SK-N-SH treated with all-trans-retinoic acid at 6 μM for 48 hours (cell line): ENCODE results near the gene SNX30.

ENCODE experiments used
- ARNTL ChIP-seq: fragments of 450-650 bp; formaldehyde crosslinking; IDR thresholded peaks from 2 replicates; pipeline ENCODE4 v1.5.0; 2020; ENCODE audit warnings: low read depth, mild to moderate bottlenecking, moderate library complexity, borderline replicate concordance
- CSDC2 ChIP-seq: fragments of 250-450 bp; sonication (Bioruptor Pico); IDR thresholded peaks from 2 replicates; pipeline ENCODE4 v1.5.0; 2020; ENCODE audit warnings: mild to moderate bottlenecking, moderate library complexity
- ISL1 ChIP-seq: fragments of 250-450 bp; sonication (Bioruptor Pico); IDR thresholded peaks from 2 replicates; pipeline ENCODE4 v2.1.2; 2022; ENCODE audit warnings: mild to moderate bottlenecking, moderate library complexity
- PPARA ChIP-seq: fragments of 250-450 bp; sonication (Bioruptor Pico); IDR thresholded peaks from 2 replicates; pipeline ENCODE4 v1.5.0; 2020; ENCODE audit warnings: mild to moderate bottlenecking, borderline replicate concordance
- RARB ChIP-seq: fragments of 250-450 bp; sonication (Bioruptor Pico); IDR thresholded peaks from 2 replicates; pipeline ENCODE4 v1.8.0; 2021; ENCODE audit warnings: mild to moderate bottlenecking, moderate library complexity
- TCF4 ChIP-seq: fragments of 250-450 bp; sonication (Bioruptor Pico); IDR thresholded peaks from 2 replicates; pipeline ENCODE4 v1.8.0; 2021; ENCODE audit warnings: mild to moderate bottlenecking, moderate library complexity, borderline replicate concordance
- ZFP30 ChIP-seq: fragments of 450-650 bp; formaldehyde crosslinking; IDR thresholded peaks from 2 replicates; pipeline ENCODE4 v1.5.0; 2022; ENCODE audit warnings: mild to moderate bottlenecking, moderate library complexity
- TF ChIP-seq, protein P1 (sequence below): fragments of 250-450 bp; sonication (Bioruptor Pico); IDR thresholded peaks from 2 replicates; pipeline ENCODE4 v1.8.0; 2021; ENCODE audit warnings: low read depth, mild to moderate bottlenecking, moderate library complexity, borderline replicate concordance
- TF ChIP-seq, protein P2 (sequence below): fragments of 250-450 bp; sonication (Bioruptor Pico); IDR thresholded peaks from 2 replicates; pipeline ENCODE4 v1.5.1; 2020; ENCODE audit warnings: low read depth, mild to moderate bottlenecking, moderate library complexity
- TF ChIP-seq, protein P3 (sequence below): fragments of 250-450 bp; sonication (Bioruptor Pico); IDR thresholded peaks from 2 replicates; pipeline ENCODE4 v1.5.1; 2021; ENCODE audit warnings: mild to moderate bottlenecking, moderate library complexity
- TF ChIP-seq, protein P4 (sequence below): fragments of 250-450 bp; sonication (Bioruptor Pico); IDR thresholded peaks from 2 replicates; pipeline ENCODE4 v1.8.0; 2020; ENCODE audit warnings: mild to moderate bottlenecking, moderate library complexity, borderline replicate concordance
- TF ChIP-seq, protein P5 (sequence below): fragments of 250-450 bp; sonication (Bioruptor Pico); IDR thresholded peaks from 2 replicates; pipeline ENCODE4 v1.5.0; 2020; ENCODE audit warnings: mild to moderate bottlenecking, moderate library complexity

DNA sequence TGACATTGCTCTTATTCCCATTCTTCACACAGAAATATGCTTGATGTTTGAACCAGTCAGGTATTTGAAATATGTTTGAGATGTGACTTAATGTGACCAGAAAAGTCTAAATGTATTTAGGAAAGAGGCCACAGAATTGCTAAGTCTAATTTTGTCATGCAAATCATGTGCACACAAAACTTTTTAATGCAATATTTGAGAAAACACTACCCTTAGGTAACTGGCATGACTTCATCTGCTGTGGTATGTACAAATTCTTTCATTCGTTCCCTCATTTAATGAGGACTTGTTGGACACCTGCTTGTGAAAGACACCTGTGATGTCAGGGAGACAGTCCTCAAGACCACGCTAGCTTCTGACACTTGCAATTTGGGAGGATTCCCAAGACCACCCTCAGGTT lies 161.2 kb downstream of the SNX30 start:
- TF ChIP-seq RARB (CRISPR knock-in tag): no peak
- TF ChIP-seq TCF4 (CRISPR knock-in tag): no peak
- TF ChIP-seq ZFP30: no peak
- TF ChIP-seq, protein P1, sequence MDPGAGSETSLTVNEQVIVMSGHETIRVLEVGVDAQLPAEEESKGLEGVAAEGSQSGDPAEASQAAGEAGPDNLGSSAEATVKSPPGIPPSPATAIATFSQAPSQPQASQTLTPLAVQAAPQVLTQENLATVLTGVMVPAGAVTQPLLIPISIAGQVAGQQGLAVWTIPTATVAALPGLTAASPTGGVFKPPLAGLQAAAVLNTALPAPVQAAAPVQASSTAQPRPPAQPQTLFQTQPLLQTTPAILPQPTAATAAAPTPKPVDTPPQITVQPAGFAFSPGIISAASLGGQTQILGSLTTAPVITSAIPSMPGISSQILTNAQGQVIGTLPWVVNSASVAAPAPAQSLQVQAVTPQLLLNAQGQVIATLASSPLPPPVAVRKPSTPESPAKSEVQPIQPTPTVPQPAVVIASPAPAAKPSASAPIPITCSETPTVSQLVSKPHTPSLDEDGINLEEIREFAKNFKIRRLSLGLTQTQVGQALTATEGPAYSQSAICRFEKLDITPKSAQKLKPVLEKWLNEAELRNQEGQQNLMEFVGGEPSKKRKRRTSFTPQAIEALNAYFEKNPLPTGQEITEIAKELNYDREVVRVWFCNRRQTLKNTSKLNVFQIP (CRISPR knock-in tag): no peak
- no peak for TF ChIP-seq ISL1 (CRISPR knock-in tag)
- TF ChIP-seq, protein P2, sequence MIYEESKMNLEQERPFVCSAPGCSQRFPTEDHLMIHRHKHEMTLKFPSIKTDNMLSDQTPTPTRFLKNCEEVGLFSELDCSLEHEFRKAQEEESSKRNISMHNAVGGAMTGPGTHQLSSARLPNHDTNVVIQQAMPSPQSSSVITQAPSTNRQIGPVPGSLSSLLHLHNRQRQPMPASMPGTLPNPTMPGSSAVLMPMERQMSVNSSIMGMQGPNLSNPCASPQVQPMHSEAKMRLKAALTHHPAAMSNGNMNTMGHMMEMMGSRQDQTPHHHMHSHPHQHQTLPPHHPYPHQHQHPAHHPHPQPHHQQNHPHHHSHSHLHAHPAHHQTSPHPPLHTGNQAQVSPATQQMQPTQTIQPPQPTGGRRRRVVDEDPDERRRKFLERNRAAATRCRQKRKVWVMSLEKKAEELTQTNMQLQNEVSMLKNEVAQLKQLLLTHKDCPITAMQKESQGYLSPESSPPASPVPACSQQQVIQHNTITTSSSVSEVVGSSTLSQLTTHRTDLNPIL: no peak
- no peak for TF ChIP-seq PPARA (CRISPR knock-in tag)
- TF ChIP-seq, protein P3, sequence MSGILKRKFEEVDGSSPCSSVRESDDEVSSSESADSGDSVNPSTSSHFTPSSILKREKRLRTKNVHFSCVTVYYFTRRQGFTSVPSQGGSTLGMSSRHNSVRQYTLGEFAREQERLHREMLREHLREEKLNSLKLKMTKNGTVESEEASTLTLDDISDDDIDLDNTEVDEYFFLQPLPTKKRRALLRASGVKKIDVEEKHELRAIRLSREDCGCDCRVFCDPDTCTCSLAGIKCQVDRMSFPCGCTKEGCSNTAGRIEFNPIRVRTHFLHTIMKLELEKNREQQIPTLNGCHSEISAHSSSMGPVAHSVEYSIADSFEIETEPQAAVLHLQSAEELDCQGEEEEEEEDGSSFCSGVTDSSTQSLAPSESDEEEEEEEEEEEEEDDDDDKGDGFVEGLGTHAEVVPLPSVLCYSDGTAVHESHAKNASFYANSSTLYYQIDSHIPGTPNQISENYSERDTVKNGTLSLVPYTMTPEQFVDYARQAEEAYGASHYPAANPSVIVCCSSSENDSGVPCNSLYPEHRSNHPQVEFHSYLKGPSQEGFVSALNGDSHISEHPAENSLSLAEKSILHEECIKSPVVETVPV: no peak
- TF ChIP-seq CSDC2: no peak
- TF ChIP-seq, protein P4, sequence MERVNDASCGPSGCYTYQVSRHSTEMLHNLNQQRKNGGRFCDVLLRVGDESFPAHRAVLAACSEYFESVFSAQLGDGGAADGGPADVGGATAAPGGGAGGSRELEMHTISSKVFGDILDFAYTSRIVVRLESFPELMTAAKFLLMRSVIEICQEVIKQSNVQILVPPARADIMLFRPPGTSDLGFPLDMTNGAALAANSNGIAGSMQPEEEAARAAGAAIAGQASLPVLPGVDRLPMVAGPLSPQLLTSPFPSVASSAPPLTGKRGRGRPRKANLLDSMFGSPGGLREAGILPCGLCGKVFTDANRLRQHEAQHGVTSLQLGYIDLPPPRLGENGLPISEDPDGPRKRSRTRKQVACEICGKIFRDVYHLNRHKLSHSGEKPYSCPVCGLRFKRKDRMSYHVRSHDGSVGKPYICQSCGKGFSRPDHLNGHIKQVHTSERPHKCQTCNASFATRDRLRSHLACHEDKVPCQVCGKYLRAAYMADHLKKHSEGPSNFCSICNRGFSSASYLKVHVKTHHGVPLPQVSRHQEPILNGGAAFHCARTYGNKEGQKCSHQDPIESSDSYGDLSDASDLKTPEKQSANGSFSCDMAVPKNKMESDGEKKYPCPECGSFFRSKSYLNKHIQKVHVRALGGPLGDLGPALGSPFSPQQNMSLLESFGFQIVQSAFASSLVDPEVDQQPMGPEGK (CRISPR knock-in tag): no peak
- TF ChIP-seq, protein P5, sequence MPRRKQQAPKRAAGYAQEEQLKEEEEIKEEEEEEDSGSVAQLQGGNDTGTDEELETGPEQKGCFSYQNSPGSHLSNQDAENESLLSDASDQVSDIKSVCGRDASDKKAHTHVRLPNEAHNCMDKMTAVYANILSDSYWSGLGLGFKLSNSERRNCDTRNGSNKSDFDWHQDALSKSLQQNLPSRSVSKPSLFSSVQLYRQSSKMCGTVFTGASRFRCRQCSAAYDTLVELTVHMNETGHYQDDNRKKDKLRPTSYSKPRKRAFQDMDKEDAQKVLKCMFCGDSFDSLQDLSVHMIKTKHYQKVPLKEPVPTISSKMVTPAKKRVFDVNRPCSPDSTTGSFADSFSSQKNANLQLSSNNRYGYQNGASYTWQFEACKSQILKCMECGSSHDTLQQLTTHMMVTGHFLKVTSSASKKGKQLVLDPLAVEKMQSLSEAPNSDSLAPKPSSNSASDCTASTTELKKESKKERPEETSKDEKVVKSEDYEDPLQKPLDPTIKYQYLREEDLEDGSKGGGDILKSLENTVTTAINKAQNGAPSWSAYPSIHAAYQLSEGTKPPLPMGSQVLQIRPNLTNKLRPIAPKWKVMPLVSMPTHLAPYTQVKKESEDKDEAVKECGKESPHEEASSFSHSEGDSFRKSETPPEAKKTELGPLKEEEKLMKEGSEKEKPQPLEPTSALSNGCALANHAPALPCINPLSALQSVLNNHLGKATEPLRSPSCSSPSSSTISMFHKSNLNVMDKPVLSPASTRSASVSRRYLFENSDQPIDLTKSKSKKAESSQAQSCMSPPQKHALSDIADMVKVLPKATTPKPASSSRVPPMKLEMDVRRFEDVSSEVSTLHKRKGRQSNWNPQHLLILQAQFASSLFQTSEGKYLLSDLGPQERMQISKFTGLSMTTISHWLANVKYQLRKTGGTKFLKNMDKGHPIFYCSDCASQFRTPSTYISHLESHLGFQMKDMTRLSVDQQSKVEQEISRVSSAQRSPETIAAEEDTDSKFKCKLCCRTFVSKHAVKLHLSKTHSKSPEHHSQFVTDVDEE (CRISPR knock-in tag): no peak
- no peak for TF ChIP-seq ARNTL (CRISPR knock-in tag)
